GM23338 (cell line): ENCODE data around the gene SRI. TPM values are rescaled to one million over a fixed set of nuclear protein-coding genes. Genes with fewer than 3 reads are reported as not detected.

Experiments used
- ATAC-seq: fragments of 200-7000 bp; cut with Tn5 transposase; 3 replicates; pipeline ENCODE4 v1.9.1; 2020
- DNase-seq: peaks from one replicate; pipeline ENCODE4 v3.0.0-alpha.2; 2015; ENCODE audit warnings: low spot score
- H2AFZ ChIP-seq: fragments of 200-600 bp; sonication (generic); 2 replicates; pipeline ENCODE4 v1.8.0; 2016; ENCODE audit warnings: antibody characterized with exemption, mild to moderate bottlenecking, moderate library complexity
- H3F3A ChIP-seq: fragments of 200-600 bp; sonication (generic); replicated peaks from 2 replicates; pipeline ENCODE4 v1.8.0; 2017; ENCODE audit warnings: antibody characterized with exemption, mixed run types, low read depth
- H3K27ac ChIP-seq: fragments of 200-600 bp; sonication (generic); 2 replicates; pipeline ENCODE4 v1.6.1; 2016; ENCODE audit warnings: low read depth
- H3K27me3 ChIP-seq: fragments of 200-600 bp; sonication (generic); 2 replicates; pipeline ENCODE4 v1.8.0; 2016; ENCODE audit warnings: mild to moderate bottlenecking, mixed run types, moderate library complexity; ENCODE audit not compliant: insufficient read depth
- H3K36me3 ChIP-seq: fragments of 200-600 bp; sonication (generic); 2 replicates; pipeline ENCODE4 v1.8.0; 2016; ENCODE audit warnings: mild to moderate bottlenecking; ENCODE audit not compliant: insufficient read depth
- H3K4me1 ChIP-seq: fragments of 200-600 bp; sonication (generic); 2 replicates; pipeline ENCODE4 v1.8.0; 2016; ENCODE audit warnings: mild to moderate bottlenecking, moderate library complexity; ENCODE audit not compliant: insufficient read depth
- H3K4me2 ChIP-seq: fragments of 200-600 bp; sonication (generic); 2 replicates; pipeline ENCODE4 v1.7.1; 2017; ENCODE audit warnings: mixed run types
- H3K4me3 ChIP-seq: fragments of 200-600 bp; sonication (generic); 2 replicates; pipeline ENCODE4 v1.6.1; 2016; ENCODE audit warnings: mixed run types
- H3K79me2 ChIP-seq: fragments of 200-600 bp; sonication (generic); replicated peaks from 2 replicates; pipeline ENCODE4 v1.8.0; 2017; ENCODE audit warnings: mild to moderate bottlenecking; ENCODE audit not compliant: insufficient read depth
- H3K9me2 ChIP-seq: fragments of 200-600 bp; sonication (generic); 2 replicates; pipeline ENCODE4 v1.8.0; 2017; ENCODE audit not compliant: insufficient read depth
- H4K20me1 ChIP-seq: fragments of 200-600 bp; sonication (generic); replicated peaks from 2 replicates; pipeline ENCODE4 v1.8.0; 2017; ENCODE audit warnings: mild to moderate bottlenecking; ENCODE audit not compliant: insufficient read depth
- H3K27ac Mint-ChIP-seq: 2 replicates; pipeline ENCODE4 v1.8.0; 2020; ENCODE audit warnings: inconsistent platforms, mild to moderate bottlenecking, moderate library complexity, mixed read lengths
- H3K27me3 Mint-ChIP-seq: 3 replicates; pipeline ENCODE4 v1.8.0; 2022; ENCODE audit warnings: low read depth, mild to moderate bottlenecking, moderate library complexity, mixed read lengths, inconsistent platforms; ENCODE audit not compliant: insufficient read depth, poor library complexity
- H3K36me3 Mint-ChIP-seq: 3 replicates; pipeline ENCODE4 v1.8.0; 2021; ENCODE audit warnings: low read depth, mild to moderate bottlenecking, inconsistent platforms, moderate library complexity, mixed read lengths
- H3K4me1 Mint-ChIP-seq: 3 replicates; pipeline ENCODE4 v1.8.0; 2020; ENCODE audit warnings: mild to moderate bottlenecking, inconsistent platforms, mixed read lengths
- H3K4me3 Mint-ChIP-seq: 3 replicates; pipeline ENCODE4 v1.8.0; 2021; ENCODE audit warnings: moderate library complexity, mild to moderate bottlenecking, inconsistent platforms, mixed read lengths
- H3K9me3 Mint-ChIP-seq: 3 replicates; pipeline ENCODE4 v1.8.0; 2020; ENCODE audit warnings: moderate library complexity, mild to moderate bottlenecking, inconsistent platforms, mixed read lengths
- CREB1 ChIP-seq: fragments of 250-450 bp; sonication (Bioruptor Pico); IDR thresholded peaks from 2 replicates; pipeline ENCODE4 v1.5.0; 2020; ENCODE audit warnings: low read depth, mild to moderate bottlenecking, moderate library complexity
- CTCF ChIP-seq, 2 experiments: fragments of 200-600 bp in 1 of 2; sonication (generic) in 1 of 2; conservative IDR thresholded peaks; 2 replicates each; pipeline versions ENCODE4 v1.5.1 to v1.6.1; 2016 to 2017; ENCODE audit warnings: antibody characterized with exemption in 2 of 2, low read depth in 2 of 2, mild to moderate bottlenecking in 2 of 2, moderate library complexity in 1 of 2
- EZH2 ChIP-seq: fragments of 200-600 bp; sonication (generic); IDR thresholded peaks from one replicate; pipeline ENCODE4 v1.8.0; 2017; ENCODE audit warnings: antibody characterized with exemption, mild to moderate bottlenecking, low read depth; ENCODE audit not compliant: unreplicated experiment
- EZH2phosphoT487 ChIP-seq: fragments of 200-600 bp; sonication (generic); IDR thresholded peaks from one replicate; pipeline ENCODE4 v1.8.1; 2018; ENCODE audit warnings: antibody characterized with exemption; ENCODE audit not compliant: unreplicated experiment
- JUNB ChIP-seq: IDR thresholded peaks from one replicate; pipeline ENCODE4 v1.6.1; 2016; ENCODE audit warnings: antibody characterized with exemption; ENCODE audit not compliant: unreplicated experiment
- NANOG ChIP-seq: IDR thresholded peaks from 2 replicates; pipeline ENCODE4 v1.6.1; 2016; ENCODE audit warnings: antibody characterized with exemption, borderline replicate concordance
- POLR2AphosphoS5 ChIP-seq: IDR thresholded peaks from 2 replicates; pipeline ENCODE4 v1.6.1; 2016; ENCODE audit warnings: antibody characterized with exemption, low read depth
- REST ChIP-seq: IDR thresholded peaks from one replicate; pipeline ENCODE4 v1.6.1; 2018; ENCODE audit warnings: antibody characterized with exemption; ENCODE audit not compliant: unreplicated experiment
- STAT1 ChIP-seq: IDR thresholded peaks from one replicate; pipeline ENCODE4 v1.6.1; 2016; ENCODE audit warnings: antibody characterized with exemption; ENCODE audit not compliant: unreplicated experiment
- ZNF114 ChIP-seq: fragments of 250-450 bp; sonication (Bioruptor Pico); IDR thresholded peaks from 2 replicates; pipeline ENCODE4 v1.5.0; 2020; ENCODE audit warnings: mild to moderate bottlenecking, moderate library complexity
- ZNF331 ChIP-seq: fragments of 250-450 bp; sonication (Bioruptor Pico); IDR thresholded peaks from 2 replicates; pipeline ENCODE4 v1.5.0; 2020; ENCODE audit warnings: low read depth, mild to moderate bottlenecking, moderate library complexity
- ZNF462 ChIP-seq: fragments of 250-450 bp; sonication (Bioruptor Pico); IDR thresholded peaks from 2 replicates; pipeline ENCODE4 v1.5.0; 2020; ENCODE audit warnings: mild to moderate bottlenecking, moderate library complexity
- polyA plus RNA-seq: library from polyadenylated mRNA; unstranded; fragments of >200 nt; fragmentation: Nextera tagmentation; extraction: Ambion mirVana; gene quantifications from 2 replicates; pipeline ENCODE4 v1.2.1, GENCODE V29; 2016
- total RNA-seq: library from RNA; depleted of rRNA; stranded (reverse); fragments of >200 nt; shearing (Covaris generic); gene quantifications from 2 replicates; pipeline ENCODE4 v1.2.3, GENCODE V29; 2014
- TF ChIP-seq, protein P1 (sequence below): IDR thresholded peaks from 2 replicates; pipeline ENCODE4 v1.6.1; 2016; ENCODE audit warnings: antibody characterized with exemption

The SRI gene
- total and polyA plus RNA-seq, 2 experiments from 2014 or later = 141 to 321 TPM

GRCh38 chr7:88183051-88183450, 36.8 kb downstream of the SRI start:
- Mint-ChIP-seq H3K27ac (no peak overlapping the region), H3K36me3 (peaks cover 4% of the 10 kb centered on the region; the same call in 1 of the 3 replicates), H3K4me1 (peaks cover 30% of the 10 kb centered on the region), H3K4me3 (no peak overlapping the region), H3K27me3 (peaks cover 1% of the 10 kb centered on the region), H3K9me3 (no peaks in the 10 kb centered on the region)
- no peak overlapping the region for H2AFZ ChIP-seq
- DNase-seq (no peak), ATAC-seq (no peak)
- H3K4me1 ChIP-seq = peaks cover 11% of the 10 kb centered on the region
- no peaks in the 10 kb centered on the region for H3K79me2 ChIP-seq
- H3K36me3 ChIP-seq = no peaks in the 10 kb centered on the region
- H4K20me1 ChIP-seq = no peaks in the 10 kb centered on the region
- TF ChIP-seq NANOG (no peak), JUNB (no peak), EZH2 (no peak), CTCF (conservative IDR thresholded peaks at IDR 0.05; ENCODE audit: low read depth in 2 of 2) (no peak), ZNF462 (CRISPR knock-in tag) (no peak), REST (no peak), POLR2AphosphoS5 (no peak), CREB1 (CRISPR knock-in tag) (no peak), EZH2phosphoT487 (no peak), ZNF331 (CRISPR knock-in tag) (no peak), STAT1 (no peak), ZNF114 (CRISPR knock-in tag) (no peak)
- TF ChIP-seq, protein P1, sequence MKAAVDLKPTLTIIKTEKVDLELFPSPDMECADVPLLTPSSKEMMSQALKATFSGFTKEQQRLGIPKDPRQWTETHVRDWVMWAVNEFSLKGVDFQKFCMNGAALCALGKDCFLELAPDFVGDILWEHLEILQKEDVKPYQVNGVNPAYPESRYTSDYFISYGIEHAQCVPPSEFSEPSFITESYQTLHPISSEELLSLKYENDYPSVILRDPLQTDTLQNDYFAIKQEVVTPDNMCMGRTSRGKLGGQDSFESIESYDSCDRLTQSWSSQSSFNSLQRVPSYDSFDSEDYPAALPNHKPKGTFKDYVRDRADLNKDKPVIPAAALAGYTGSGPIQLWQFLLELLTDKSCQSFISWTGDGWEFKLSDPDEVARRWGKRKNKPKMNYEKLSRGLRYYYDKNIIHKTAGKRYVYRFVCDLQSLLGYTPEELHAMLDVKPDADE = no peak
- no peak overlapping the region for H3K27ac ChIP-seq
- no peaks in the 10 kb centered on the region for H3K9me2 ChIP-seq
- H3F3A ChIP-seq = no peaks in the 10 kb centered on the region
- no peak overlapping the region for H3K4me3 ChIP-seq
- no peaks in the 10 kb centered on the region for H3K27me3 ChIP-seq
- no peak overlapping the region for H3K4me2 ChIP-seq
